HG03432 (cell line): Measurements from ENCODE around the gene GTF2H4.

Source experiments
- ATAC-seq: cut with Tn5 transposase; IDR thresholded peaks from one replicate; pipeline ENCODE4 v1.9.1; 2021; ENCODE audit warnings: mild to moderate bottlenecking, moderate library complexity; ENCODE audit not compliant: unreplicated experiment

The GTF2H4 gene

GRCh38 chr6:30951907-30952469 is 44.0 kb downstream of the GTF2H4 start:
- no peak for ATAC-seq

- ATAC-seq: no peak
Observed at GRCh38 chr6:30954631-30955366, 46.8 kb downstream of the GTF2H4 start.

- peak; percentile 58 for ATAC-seq
Observed at GRCh38 chr6:30955367-30956042, 47.5 kb downstream of the GTF2H4 start.

GRCh38 chr6:30957716-30958115 is 49.7 kb downstream of the GTF2H4 start:
- no peak for ATAC-seq

DNA sequence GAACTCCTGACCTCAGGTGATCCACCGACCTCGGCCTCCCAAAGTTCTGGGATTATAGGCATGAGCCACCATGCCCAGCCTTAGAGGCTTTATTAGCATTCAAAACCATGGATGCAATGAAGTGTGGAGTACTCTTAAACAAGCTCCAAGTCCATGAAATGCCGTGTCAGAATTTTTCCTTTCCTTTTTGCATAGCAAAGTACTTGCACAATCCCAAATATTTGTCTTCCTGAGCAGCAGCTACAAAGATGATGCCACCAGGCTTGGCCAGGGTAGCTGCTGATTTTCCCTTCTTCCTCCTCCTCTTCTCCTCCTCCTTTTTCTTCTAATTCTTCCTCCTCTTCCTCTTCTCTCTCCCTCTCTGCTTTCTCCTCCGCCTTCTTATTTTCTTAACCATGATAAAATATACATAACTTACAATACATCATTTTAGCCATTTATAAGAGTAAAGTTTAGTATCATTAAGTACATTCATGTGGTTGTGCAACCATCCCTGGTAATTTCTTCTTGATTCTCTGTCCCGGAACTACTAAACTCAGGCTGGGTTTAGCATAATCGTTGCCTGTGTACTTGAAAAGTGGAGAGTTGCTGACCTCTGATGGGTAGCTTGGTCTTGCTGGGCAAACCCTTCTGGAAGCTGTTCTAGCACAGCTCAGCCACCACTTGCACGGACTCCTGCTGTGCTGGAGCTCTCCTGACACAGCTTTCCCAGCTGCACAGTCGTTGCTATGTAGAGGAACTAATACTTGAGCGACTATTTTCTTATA is 53.1 kb downstream of the GTF2H4 start:
- no peak for ATAC-seq

DNA sequence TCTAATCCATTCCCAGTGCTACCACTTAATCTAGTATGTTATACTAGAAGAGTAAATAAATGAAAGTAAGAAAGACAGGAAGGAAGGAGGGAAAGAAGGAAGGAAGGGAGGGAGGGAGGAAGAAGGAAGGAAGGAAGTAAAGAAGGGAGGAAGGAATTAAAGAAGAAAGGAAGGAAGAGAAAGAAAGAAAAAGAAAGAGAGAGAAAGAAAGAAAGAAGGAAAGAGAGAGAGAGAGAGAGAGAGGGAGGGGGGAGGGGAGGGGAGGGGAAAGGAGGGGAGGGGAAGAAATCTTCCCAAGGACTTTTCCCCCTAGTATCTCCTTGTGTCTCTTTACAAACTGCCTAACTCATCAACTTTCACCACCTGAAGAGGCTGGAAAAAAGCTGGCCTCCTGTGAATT is 54.7 kb downstream of the GTF2H4 start:
- ATAC-seq: no peak

DNA sequence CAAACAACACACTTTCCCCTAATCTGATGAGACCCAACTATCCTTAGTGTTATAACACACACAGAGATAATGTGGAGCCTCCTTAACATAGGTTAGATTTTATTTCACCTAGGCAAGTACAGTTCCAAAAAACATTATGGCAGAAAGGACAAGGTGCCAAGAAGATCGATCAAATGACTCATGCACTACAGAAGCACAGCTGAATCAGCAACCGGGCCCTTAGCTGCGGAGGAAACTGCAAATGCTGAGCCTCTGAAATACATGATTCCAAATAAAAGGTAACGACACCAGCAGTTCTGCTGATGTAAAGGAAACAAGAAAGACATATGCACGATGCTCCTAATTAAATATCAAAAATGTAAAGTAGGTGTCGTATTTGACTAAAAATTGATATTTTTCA is 55.6 kb downstream of the GTF2H4 start:
- no peak for ATAC-seq
